HepG2 (cell line): Measurements from ENCODE around the gene CARMIL3. TPM values are rescaled to one million over a fixed set of nuclear protein-coding genes. Genes with fewer than 3 reads are reported as not detected.

Source experiments
- ARID5B ChIP-seq: IDR thresholded peaks from 2 replicates; pipeline ENCODE4 v1.4.0; 2020; ENCODE audit warnings: mild to moderate bottlenecking, missing genetic modification reagents
- GLI4 ChIP-seq: sonication (generic); formaldehyde crosslinking; IDR thresholded peaks from 2 replicates; pipeline ENCODE4 v1.5.1; 2020; ENCODE audit warnings: missing genetic modification reagents, mild to moderate bottlenecking, moderate library complexity, borderline replicate concordance
- IKZF1 ChIP-seq: fragments of 450-650 bp; IDR thresholded peaks from 2 replicates; pipeline ENCODE4 v1.7.1; 2016
- KMT2B ChIP-seq: IDR thresholded peaks from 2 replicates; pipeline ENCODE4 v1.6.1; 2016; ENCODE audit warnings: missing genetic modification reagents, missing compliant biosample characterization
- MEIS1 ChIP-seq: sonication (generic); formaldehyde crosslinking; IDR thresholded peaks from 2 replicates; pipeline ENCODE4 v1.9.0; 2021; ENCODE audit warnings: mild to moderate bottlenecking, missing genetic modification reagents, moderate library complexity, borderline replicate concordance
- NFE2L1 ChIP-seq: sonication (generic); formaldehyde crosslinking; IDR thresholded peaks from 2 replicates; pipeline ENCODE4 v1.4.0; 2020; ENCODE audit warnings: missing genetic modification reagents, mild to moderate bottlenecking, borderline replicate concordance
- NR3C1 ChIP-seq: sonication (generic); formaldehyde crosslinking; IDR thresholded peaks from 2 replicates; pipeline ENCODE4 v1.4.0; 2020; ENCODE audit warnings: missing genetic modification reagents
- SALL2 ChIP-seq: sonication (generic); formaldehyde crosslinking; IDR thresholded peaks from 2 replicates; pipeline ENCODE4 v1.8.1; 2023; ENCODE audit warnings: mild to moderate bottlenecking, missing genetic modification reagents, inconsistent platforms
- SIX4 ChIP-seq: sonication (generic); formaldehyde crosslinking; IDR thresholded peaks from 2 replicates; pipeline ENCODE4 v1.4.0; 2020; ENCODE audit warnings: missing genetic modification reagents
- SSRP1 ChIP-seq: IDR thresholded peaks from 2 replicates; pipeline ENCODE4 v1.6.1; 2016; ENCODE audit warnings: control low read depth
- TBX2 ChIP-seq: sonication (generic); formaldehyde crosslinking; IDR thresholded peaks from 2 replicates; pipeline ENCODE4 v1.5.0; 2020; ENCODE audit warnings: missing genetic modification reagents, mild to moderate bottlenecking, borderline replicate concordance
- TMF1 ChIP-seq: sonication (generic); formaldehyde crosslinking; IDR thresholded peaks from 2 replicates; pipeline ENCODE4 v1.8.1; 2022; ENCODE audit warnings: low read depth, missing genetic modification reagents
- ZFX ChIP-seq: sonication (generic); formaldehyde crosslinking; IDR thresholded peaks from 2 replicates; pipeline ENCODE4 v1.4.0; 2020; ENCODE audit warnings: mild to moderate bottlenecking, low read depth, missing genetic modification reagents, moderate library complexity
- ZNF614 ChIP-seq: IDR thresholded peaks from 2 replicates; pipeline ENCODE4 v1.6.1; 2018; ENCODE audit warnings: missing biosample characterization, missing genetic modification reagents, inconsistent platforms, borderline replicate concordance
- ZNF652 ChIP-seq: IDR thresholded peaks from 2 replicates; pipeline ENCODE4 v1.6.1; 2016; ENCODE audit warnings: low read depth, borderline replicate concordance
- ZNF720 ChIP-seq: sonication (generic); formaldehyde crosslinking; IDR thresholded peaks from 2 replicates; pipeline ENCODE4 v1.4.0; 2020; ENCODE audit warnings: missing genetic modification reagents
- ZSCAN21 ChIP-seq: sonication (generic); formaldehyde crosslinking; IDR thresholded peaks from 2 replicates; pipeline ENCODE4 v1.8.0; 2022; ENCODE audit warnings: mild to moderate bottlenecking, missing genetic modification reagents, moderate library complexity, borderline replicate concordance
- polyA plus RNA-seq, 8 experiments: library from polyadenylated mRNA; depleted of rRNA in 3 of 8; stranded (reverse) in 7 of 8; unstranded in 1 of 8; fragments of >200 nt; fragmentation: Illumina TruSeq in 4 of 8; extraction: Trizol in 4 of 8; gene quantifications; 2 replicates each; pipeline versions ENCODE4 v1.2.1 to v1.2.3, GENCODE V29; 2011 to 2016; ENCODE audit warnings: low read depth in 4 of 8, missing spikeins in 1 of 8, mixed read lengths in 1 of 8; ENCODE audit not compliant: insufficient read depth in 1 of 8
- total RNA-seq, 5 experiments: library from RNA; depleted of rRNA; stranded (reverse); fragments of >200 nt; fragmentation: Illumina TruSeq; extraction: Trizol; gene quantifications; 2 replicates each; pipeline ENCODE4 v1.2.3, GENCODE V29; 2016; ENCODE audit warnings: low read depth in 1 of 5
- TF ChIP-seq, protein P1 (sequence below): sonication (generic); formaldehyde crosslinking; IDR thresholded peaks from 2 replicates; pipeline ENCODE4 v1.4.0; 2020; ENCODE audit warnings: missing genetic modification reagents
- TF ChIP-seq, protein P2 (sequence below): sonication (generic); formaldehyde crosslinking; IDR thresholded peaks from 2 replicates; pipeline ENCODE4 v1.4.0; 2020; ENCODE audit warnings: mild to moderate bottlenecking, missing genetic modification reagents
- TF ChIP-seq, protein P3 (sequence below): sonication (generic); formaldehyde crosslinking; conservative IDR thresholded peaks from 2 replicates; pipeline ENCODE4 v1.4.0; 2020; ENCODE audit warnings: mild to moderate bottlenecking, missing genetic modification reagents, moderate library complexity

Gene CARMIL3
- total and polyA plus RNA-seq, 2 of the 13 experiments (the other 11 are each of a cell fraction or from before 2014, with no cell fraction given): 0.27 to 0.55 TPM

DNA sequence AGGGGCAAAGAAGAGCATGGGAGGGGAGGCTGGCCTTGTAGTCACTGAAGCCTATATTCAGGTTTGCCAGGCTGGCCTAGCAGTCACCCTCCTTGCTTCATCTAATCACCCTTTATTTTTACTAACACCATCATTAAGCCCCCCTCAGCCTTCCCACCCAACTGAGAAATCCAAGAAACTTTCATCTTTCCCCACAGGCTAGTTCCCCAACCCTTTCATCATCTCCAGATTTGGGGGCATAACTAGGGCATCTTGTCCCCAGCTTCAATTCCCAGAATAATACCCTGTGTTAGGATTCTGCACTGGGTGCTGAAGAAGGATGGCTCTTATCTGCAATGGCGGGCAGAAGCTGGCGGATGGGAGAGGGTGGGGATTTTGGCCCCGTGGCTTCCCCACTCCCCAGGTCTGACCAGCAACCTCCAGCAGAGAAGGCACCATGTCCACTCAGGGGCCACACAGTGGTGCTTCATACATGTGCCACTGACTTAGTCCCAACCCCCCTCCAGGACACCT lies 49.2 kb downstream of the CARMIL3 start (continued):
- TF ChIP-seq, protein P1, sequence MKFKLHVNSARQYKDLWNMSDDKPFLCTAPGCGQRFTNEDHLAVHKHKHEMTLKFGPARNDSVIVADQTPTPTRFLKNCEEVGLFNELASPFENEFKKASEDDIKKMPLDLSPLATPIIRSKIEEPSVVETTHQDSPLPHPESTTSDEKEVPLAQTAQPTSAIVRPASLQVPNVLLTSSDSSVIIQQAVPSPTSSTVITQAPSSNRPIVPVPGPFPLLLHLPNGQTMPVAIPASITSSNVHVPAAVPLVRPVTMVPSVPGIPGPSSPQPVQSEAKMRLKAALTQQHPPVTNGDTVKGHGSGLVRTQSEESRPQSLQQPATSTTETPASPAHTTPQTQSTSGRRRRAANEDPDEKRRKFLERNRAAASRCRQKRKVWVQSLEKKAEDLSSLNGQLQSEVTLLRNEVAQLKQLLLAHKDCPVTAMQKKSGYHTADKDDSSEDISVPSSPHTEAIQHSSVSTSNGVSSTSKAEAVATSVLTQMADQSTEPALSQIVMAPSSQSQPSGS (CRISPR knock-in tag): peak; percentile 11; the same call in 1 of the 2 replicates
- TF ChIP-seq ARID5B (CRISPR knock-in tag): no peak
- no peak for TF ChIP-seq NFE2L1 (CRISPR knock-in tag)
- TF ChIP-seq, protein P2, sequence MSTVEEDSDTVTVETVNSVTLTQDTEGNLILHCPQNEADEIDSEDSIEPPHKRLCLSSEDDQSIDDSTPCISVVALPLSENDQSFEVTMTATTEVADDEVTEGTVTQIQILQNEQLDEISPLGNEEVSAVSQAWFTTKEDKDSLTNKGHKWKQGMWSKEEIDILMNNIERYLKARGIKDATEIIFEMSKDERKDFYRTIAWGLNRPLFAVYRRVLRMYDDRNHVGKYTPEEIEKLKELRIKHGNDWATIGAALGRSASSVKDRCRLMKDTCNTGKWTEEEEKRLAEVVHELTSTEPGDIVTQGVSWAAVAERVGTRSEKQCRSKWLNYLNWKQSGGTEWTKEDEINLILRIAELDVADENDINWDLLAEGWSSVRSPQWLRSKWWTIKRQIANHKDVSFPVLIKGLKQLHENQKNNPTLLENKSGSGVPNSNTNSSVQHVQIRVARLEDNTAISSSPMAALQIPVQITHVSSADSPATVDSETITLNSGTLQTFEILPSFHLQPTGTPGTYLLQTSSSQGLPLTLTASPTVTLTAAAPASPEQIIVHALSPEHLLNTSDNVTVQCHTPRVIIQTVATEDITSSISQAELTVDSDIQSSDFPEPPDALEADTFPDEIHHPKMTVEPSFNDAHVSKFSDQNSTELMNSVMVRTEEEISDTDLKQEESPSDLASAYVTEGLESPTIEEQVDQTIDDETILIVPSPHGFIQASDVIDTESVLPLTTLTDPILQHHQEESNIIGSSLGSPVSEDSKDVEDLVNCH (CRISPR knock-in tag): no peak
- TF ChIP-seq, protein P3, sequence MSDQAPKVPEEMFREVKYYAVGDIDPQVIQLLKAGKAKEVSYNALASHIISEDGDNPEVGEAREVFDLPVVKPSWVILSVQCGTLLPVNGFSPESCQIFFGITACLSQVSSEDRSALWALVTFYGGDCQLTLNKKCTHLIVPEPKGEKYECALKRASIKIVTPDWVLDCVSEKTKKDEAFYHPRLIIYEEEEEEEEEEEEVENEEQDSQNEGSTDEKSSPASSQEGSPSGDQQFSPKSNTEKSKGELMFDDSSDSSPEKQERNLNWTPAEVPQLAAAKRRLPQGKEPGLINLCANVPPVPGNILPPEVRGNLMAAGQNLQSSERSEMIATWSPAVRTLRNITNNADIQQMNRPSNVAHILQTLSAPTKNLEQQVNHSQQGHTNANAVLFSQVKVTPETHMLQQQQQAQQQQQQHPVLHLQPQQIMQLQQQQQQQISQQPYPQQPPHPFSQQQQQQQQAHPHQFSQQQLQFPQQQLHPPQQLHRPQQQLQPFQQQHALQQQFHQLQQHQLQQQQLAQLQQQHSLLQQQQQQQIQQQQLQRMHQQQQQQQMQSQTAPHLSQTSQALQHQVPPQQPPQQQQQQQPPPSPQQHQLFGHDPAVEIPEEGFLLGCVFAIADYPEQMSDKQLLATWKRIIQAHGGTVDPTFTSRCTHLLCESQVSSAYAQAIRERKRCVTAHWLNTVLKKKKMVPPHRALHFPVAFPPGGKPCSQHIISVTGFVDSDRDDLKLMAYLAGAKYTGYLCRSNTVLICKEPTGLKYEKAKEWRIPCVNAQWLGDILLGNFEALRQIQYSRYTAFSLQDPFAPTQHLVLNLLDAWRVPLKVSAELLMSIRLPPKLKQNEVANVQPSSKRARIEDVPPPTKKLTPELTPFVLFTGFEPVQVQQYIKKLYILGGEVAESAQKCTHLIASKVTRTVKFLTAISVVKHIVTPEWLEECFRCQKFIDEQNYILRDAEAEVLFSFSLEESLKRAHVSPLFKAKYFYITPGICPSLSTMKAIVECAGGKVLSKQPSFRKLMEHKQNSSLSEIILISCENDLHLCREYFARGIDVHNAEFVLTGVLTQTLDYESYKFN (CRISPR knock-in tag): 0 out of 2 replicates have a peak, but pooled peaks have one; percentile 22
- TF ChIP-seq SIX4 (CRISPR knock-in tag): no peak
- TF ChIP-seq ZNF652 (CRISPR knock-in tag): no peak
- 0 out of 2 replicates have a peak, but pooled peaks have one; percentile 26 for TF ChIP-seq TBX2
- no peak for TF ChIP-seq MEIS1
- no peak for TF ChIP-seq IKZF1
- TF ChIP-seq KMT2B (CRISPR knock-in tag): no peak
- peak; percentile 29; the same call in 1 of the 2 replicates for TF ChIP-seq ZFX (CRISPR knock-in tag)
- no peak for TF ChIP-seq SALL2 (CRISPR knock-in tag)
- no peak for TF ChIP-seq SSRP1 (CRISPR knock-in tag)
- 0 out of 2 replicates have a peak, but pooled peaks have one; percentile 47 for TF ChIP-seq TMF1 (CRISPR knock-in tag)
- no peak for TF ChIP-seq ZNF720 (CRISPR knock-in tag)
- no peak for TF ChIP-seq GLI4 (CRISPR knock-in tag)
- no peak for TF ChIP-seq NR3C1 (CRISPR knock-in tag)
- TF ChIP-seq ZSCAN21: no peak
- no peak; the same call in 1 of the 2 replicates for TF ChIP-seq ZNF614
